HepG2 (cell line): ENCODE results near the gene SYNGR4. TPM values are rescaled to one million over a fixed set of nuclear protein-coding genes. Genes with fewer than 3 reads are reported as not detected.

Experiments
- CREB1 ChIP-seq, 2 experiments: fragments of 450-650 bp in 1 of 2; IDR thresholded peaks; 2 replicates each; pipeline ENCODE4 v1.6.1; 2016 to 2017; ENCODE audit warnings: control low read depth in 1 of 2, mild to moderate bottlenecking in 1 of 2, missing compliant biosample characterization in 1 of 2, missing genetic modification characterization in 1 of 2
- DZIP1 ChIP-seq: sonication (generic); formaldehyde crosslinking; IDR thresholded peaks from 2 replicates; pipeline ENCODE4 v1.5.0; 2020; ENCODE audit warnings: mild to moderate bottlenecking, missing genetic modification reagents
- EEA1 ChIP-seq: sonication (generic); formaldehyde crosslinking; IDR thresholded peaks from 2 replicates; pipeline ENCODE4 v1.5.1; 2020; ENCODE audit warnings: mild to moderate bottlenecking, missing genetic modification reagents, borderline replicate concordance
- KLF9 ChIP-seq: IDR thresholded peaks from 2 replicates; pipeline ENCODE4 v1.6.1; 2016; ENCODE audit warnings: low read depth
- PAWR ChIP-seq: sonication (generic); formaldehyde crosslinking; IDR thresholded peaks from 2 replicates; pipeline ENCODE4 v1.4.0; 2020; ENCODE audit warnings: missing genetic modification reagents, mild to moderate bottlenecking, borderline replicate concordance
- SNRNP70 ChIP-seq: fragments of 200-400 bp; formaldehyde crosslinking; IDR thresholded peaks from 2 replicates; pipeline ENCODE4 v1.6.1; 2017; ENCODE audit warnings: mild to moderate bottlenecking, low read depth, low read length, moderate library complexity
- SOX5 ChIP-seq: IDR thresholded peaks from 2 replicates; pipeline ENCODE4 v1.6.1; 2016; ENCODE audit warnings: borderline replicate concordance
- TRIM24 ChIP-seq: sonication (generic); formaldehyde crosslinking; IDR thresholded peaks from 2 replicates; pipeline ENCODE4 v1.8.0; 2022; ENCODE audit warnings: mild to moderate bottlenecking, missing genetic modification reagents
- ZBTB7B ChIP-seq: sonication (generic); formaldehyde crosslinking; IDR thresholded peaks from 2 replicates; pipeline ENCODE4 v1.4.0; 2020; ENCODE audit warnings: missing genetic modification reagents
- ZHX2 ChIP-seq, 2 experiments: sonication (generic) in 1 of 2; formaldehyde crosslinking in 1 of 2; IDR thresholded peaks; 2 replicates each; pipeline versions ENCODE4 v1.6.1 to v1.9.0; 2014 to 2022; ENCODE audit warnings: antibody characterized with exemption in 1 of 2, borderline replicate concordance in 1 of 2, inconsistent platforms in 1 of 2, low read depth in 1 of 2, missing genetic modification reagents in 1 of 2
- ZNF224 ChIP-seq: sonication (generic); formaldehyde crosslinking; IDR thresholded peaks from 2 replicates; pipeline ENCODE4 v1.5.0; 2020; ENCODE audit warnings: mild to moderate bottlenecking, missing genetic modification reagents
- ZNF235 ChIP-seq: sonication (generic); formaldehyde crosslinking; IDR thresholded peaks from 2 replicates; pipeline ENCODE4 v1.8.1; 2023; ENCODE audit warnings: mild to moderate bottlenecking, missing genetic modification reagents, borderline replicate concordance
- ZNF446 ChIP-seq: sonication (generic); formaldehyde crosslinking; IDR thresholded peaks from 2 replicates; pipeline ENCODE4 v1.5.0; 2020; ENCODE audit warnings: mild to moderate bottlenecking, missing genetic modification reagents
- ZNF550 ChIP-seq: sonication (generic); formaldehyde crosslinking; IDR thresholded peaks from 2 replicates; pipeline ENCODE4 v1.4.0; 2020; ENCODE audit warnings: mild to moderate bottlenecking, missing genetic modification reagents, borderline replicate concordance
- ZNF691 ChIP-seq: sonication (generic); formaldehyde crosslinking; IDR thresholded peaks from 2 replicates; pipeline ENCODE4 v1.4.0; 2020; ENCODE audit warnings: missing genetic modification reagents, low read depth, mild to moderate bottlenecking, borderline replicate concordance
- ZNF709 ChIP-seq: sonication (generic); formaldehyde crosslinking; IDR thresholded peaks from 2 replicates; pipeline ENCODE4 v1.5.0; 2020; ENCODE audit warnings: mild to moderate bottlenecking, missing genetic modification reagents
- ZNF841 ChIP-seq: sonication (generic); formaldehyde crosslinking; IDR thresholded peaks from 2 replicates; pipeline ENCODE4 v1.8.1; 2023; ENCODE audit warnings: missing genetic modification reagents, borderline replicate concordance
- ZSCAN12 ChIP-seq: sonication (generic); formaldehyde crosslinking; IDR thresholded peaks from 2 replicates; pipeline ENCODE4 v1.9.0; 2021; ENCODE audit warnings: mild to moderate bottlenecking, missing genetic modification reagents
- polyA plus RNA-seq, 8 experiments: library from polyadenylated mRNA; depleted of rRNA in 3 of 8; stranded (reverse) in 7 of 8; unstranded in 1 of 8; fragments of >200 nt; fragmentation: Illumina TruSeq in 4 of 8; extraction: Trizol in 4 of 8; gene quantifications; 2 replicates each; pipeline versions ENCODE4 v1.2.1 to v1.2.3, GENCODE V29; 2011 to 2016; ENCODE audit warnings: low read depth in 4 of 8, missing spikeins in 1 of 8, mixed read lengths in 1 of 8; ENCODE audit not compliant: insufficient read depth in 1 of 8
- total RNA-seq, 5 experiments: library from RNA; depleted of rRNA; stranded (reverse); fragments of >200 nt; fragmentation: Illumina TruSeq; extraction: Trizol; gene quantifications; 2 replicates each; pipeline ENCODE4 v1.2.3, GENCODE V29; 2016; ENCODE audit warnings: low read depth in 1 of 5

SYNGR4 gene
- total and polyA plus RNA-seq, 2 of the 13 experiments (the other 11 are each of a cell fraction or from before 2014, with no cell fraction given), result not detected

- TF ChIP-seq ZHX2 (IDR thresholded peaks at IDR 0.05; ENCODE audit: low read depth) (no peak), ZHX2 (CRISPR knock-in tag; IDR thresholded peaks at IDR 0.05; ENCODE audit: borderline replicate concordance) (no peak), ZNF550 (CRISPR knock-in tag) (no peak), PAWR (no peak), CREB1 (IDR thresholded peaks at IDR 0.05) (no peak), CREB1 (CRISPR knock-in tag; IDR thresholded peaks at IDR 0.05) (no peak), KLF9 (CRISPR knock-in tag) (no peak), ZNF235 (CRISPR knock-in tag) (no peak), ZBTB7B (peak; percentile 64; the same call in 1 of the 2 replicates), SOX5 (CRISPR knock-in tag) (no peak; the same call in 1 of the 2 replicates), ZNF841 (no peak), SNRNP70 (no peak), ZNF709 (CRISPR knock-in tag) (no peak), ZSCAN12 (no peak), DZIP1 (peak; percentile 59; the same call in 1 of the 2 replicates), TRIM24 (no peak), EEA1 (CRISPR knock-in tag) (no peak), ZNF691 (0 out of 2 replicates have a peak, but pooled peaks have one; percentile 27), ZNF224 (CRISPR knock-in tag) (0 out of 2 replicates have a peak, but pooled peaks have one; percentile 65), ZNF446 (CRISPR knock-in tag) (no peak)
These were observed 1.3 kb upstream of the SYNGR4 start (continued) for GRCh38 chr19:48362716-48363499.
